ENCODE data around the gene CACNA1C.

DNA sequence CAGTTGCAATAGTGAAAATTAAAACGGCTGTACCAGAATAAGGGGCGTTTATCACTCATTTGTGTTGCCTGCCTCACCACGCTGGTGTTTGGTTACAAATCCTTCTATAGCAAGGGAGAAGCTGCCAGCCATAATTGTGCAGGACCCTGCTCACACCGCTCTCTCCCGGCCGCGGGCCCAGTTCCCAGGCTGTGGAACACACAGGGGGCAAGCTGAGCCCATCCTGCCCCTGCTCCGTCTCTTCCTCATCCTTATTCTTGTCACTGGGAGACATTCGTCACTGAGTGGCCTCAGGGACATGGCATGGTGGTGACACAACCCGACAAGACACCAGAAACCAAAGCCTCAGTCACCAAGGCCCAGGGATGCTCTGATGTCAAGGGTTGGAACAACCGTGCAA, 625.6 kb downstream of the CACNA1C start:
- TF ChIP-seq, protein P1, sequence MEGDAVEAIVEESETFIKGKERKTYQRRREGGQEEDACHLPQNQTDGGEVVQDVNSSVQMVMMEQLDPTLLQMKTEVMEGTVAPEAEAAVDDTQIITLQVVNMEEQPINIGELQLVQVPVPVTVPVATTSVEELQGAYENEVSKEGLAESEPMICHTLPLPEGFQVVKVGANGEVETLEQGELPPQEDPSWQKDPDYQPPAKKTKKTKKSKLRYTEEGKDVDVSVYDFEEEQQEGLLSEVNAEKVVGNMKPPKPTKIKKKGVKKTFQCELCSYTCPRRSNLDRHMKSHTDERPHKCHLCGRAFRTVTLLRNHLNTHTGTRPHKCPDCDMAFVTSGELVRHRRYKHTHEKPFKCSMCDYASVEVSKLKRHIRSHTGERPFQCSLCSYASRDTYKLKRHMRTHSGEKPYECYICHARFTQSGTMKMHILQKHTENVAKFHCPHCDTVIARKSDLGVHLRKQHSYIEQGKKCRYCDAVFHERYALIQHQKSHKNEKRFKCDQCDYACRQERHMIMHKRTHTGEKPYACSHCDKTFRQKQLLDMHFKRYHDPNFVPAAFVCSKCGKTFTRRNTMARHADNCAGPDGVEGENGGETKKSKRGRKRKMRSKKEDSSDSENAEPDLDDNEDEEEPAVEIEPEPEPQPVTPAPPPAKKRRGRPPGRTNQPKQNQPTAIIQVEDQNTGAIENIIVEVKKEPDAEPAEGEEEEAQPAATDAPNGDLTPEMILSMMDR (conservative IDR thresholded peaks at IDR 0.05): no peak
- no peak for TF ChIP-seq ZFX (IDR thresholded peaks at IDR 0.05)

Data from C4-2B (cell line).